Bronchial epithelial cell (primary cell): ENCODE results near the gene UHMK1. TPM values are rescaled to one million over a fixed set of nuclear protein-coding genes. Genes with fewer than 3 reads are reported as not detected.
"Not testable (repeated sequence)": the region's sequence is repeated elsewhere in the genome, so short reads cannot be mapped to it uniquely, and the experiment has no call there.

Experiments
- DNase-seq: peaks from one replicate; pipeline ENCODE4 v3.0.0-alpha.2; 2010; ENCODE audit warnings: low read depth
- FAIRE-seq: peaks from 2 replicates; lab custom pipeline; 2011; peaks lifted over from hg19 to GRCh38; lab: Jason Lieb, UNC
- H3K27me3 ChIP-seq: 2 replicates; pipeline ENCODE4 v1.5.1; 2011; ENCODE audit warnings: low read length; ENCODE audit not compliant: control insufficient read depth, insufficient read depth
- H3K36me3 ChIP-seq: 2 replicates; pipeline ENCODE4 v1.5.1; 2011; ENCODE audit warnings: low read length; ENCODE audit not compliant: control insufficient read depth, insufficient read depth
- H3K4me3 ChIP-seq: 2 replicates; pipeline ENCODE4 v1.5.1; 2011; ENCODE audit warnings: mild to moderate bottlenecking, low read depth, low read length, control low read depth
- total RNA-seq: library from RNA; depleted of rRNA; stranded (reverse); fragments of >200 nt; gene quantifications from 2 replicates; pipeline ENCODE4 v1.2.1, GENCODE V29; 2014
- TF ChIP-seq, protein P1 (sequence below): IDR thresholded peaks from 2 replicates; pipeline ENCODE4 v1.5.1; 2011; ENCODE audit warnings: mild to moderate bottlenecking, moderate library complexity, low read length, control low read depth, inconsistent platforms; ENCODE audit not compliant: insufficient read depth, severe bottlenecking

Gene UHMK1, protein sequence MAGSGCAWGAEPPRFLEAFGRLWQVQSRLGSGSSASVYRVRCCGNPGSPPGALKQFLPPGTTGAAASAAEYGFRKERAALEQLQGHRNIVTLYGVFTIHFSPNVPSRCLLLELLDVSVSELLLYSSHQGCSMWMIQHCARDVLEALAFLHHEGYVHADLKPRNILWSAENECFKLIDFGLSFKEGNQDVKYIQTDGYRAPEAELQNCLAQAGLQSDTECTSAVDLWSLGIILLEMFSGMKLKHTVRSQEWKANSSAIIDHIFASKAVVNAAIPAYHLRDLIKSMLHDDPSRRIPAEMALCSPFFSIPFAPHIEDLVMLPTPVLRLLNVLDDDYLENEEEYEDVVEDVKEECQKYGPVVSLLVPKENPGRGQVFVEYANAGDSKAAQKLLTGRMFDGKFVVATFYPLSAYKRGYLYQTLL
- total RNA-seq: 48.7 and 55.8 TPM in 2 replicates

DNA sequence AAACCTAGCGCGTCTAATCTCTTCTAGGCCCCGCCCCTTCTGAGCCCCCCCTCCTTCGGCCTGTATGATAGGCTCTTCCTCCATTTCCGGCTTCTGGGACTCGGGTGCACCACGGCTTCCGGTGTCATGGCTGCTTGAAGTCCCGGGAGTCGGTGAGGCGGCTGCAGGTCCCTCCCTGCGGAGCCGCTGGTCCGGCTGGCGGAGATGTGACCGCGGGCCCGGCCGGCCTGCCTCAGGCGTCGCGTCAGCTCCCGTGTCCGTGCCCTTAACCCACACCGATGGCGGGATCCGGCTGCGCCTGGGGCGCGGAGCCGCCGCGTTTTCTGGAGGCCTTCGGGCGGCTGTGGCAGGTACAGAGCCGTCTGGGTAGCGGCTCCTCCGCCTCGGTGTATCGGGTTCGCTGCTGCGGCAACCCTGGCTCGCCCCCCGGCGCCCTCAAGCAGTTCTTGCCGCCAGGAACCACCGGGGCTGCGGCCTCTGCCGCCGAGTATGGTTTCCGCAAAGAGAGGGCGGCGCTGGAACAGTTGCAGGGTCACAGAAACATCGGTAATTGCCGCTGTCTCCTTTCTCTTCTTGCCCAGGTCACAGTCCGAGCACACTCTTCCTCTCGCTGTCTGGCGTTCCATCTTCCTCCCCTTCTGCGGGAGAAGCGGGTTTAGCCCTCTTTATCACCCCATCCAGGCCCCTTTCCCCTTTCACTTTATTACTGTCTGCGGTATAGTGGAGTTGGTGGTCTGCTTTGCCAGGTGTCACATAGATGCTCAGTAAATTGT lies at the start of gene UHMK1:
Gene UHMK1, plus strand, starts transcription at position 96 of the 773 bp plus-strand sequence. Its CDS starts 183 bp downstream, at position 279.
- H3K4me3 ChIP-seq: peak within 1 kb of the TSS; percentile 97
- peaks cover 1% of the 10 kb centered on the region for H3K36me3 ChIP-seq
- FAIRE-seq (no peak), DNase-seq (peak; percentile 80)
- no peaks in the 10 kb centered on the region for H3K27me3 ChIP-seq
- TF ChIP-seq, protein P1, sequence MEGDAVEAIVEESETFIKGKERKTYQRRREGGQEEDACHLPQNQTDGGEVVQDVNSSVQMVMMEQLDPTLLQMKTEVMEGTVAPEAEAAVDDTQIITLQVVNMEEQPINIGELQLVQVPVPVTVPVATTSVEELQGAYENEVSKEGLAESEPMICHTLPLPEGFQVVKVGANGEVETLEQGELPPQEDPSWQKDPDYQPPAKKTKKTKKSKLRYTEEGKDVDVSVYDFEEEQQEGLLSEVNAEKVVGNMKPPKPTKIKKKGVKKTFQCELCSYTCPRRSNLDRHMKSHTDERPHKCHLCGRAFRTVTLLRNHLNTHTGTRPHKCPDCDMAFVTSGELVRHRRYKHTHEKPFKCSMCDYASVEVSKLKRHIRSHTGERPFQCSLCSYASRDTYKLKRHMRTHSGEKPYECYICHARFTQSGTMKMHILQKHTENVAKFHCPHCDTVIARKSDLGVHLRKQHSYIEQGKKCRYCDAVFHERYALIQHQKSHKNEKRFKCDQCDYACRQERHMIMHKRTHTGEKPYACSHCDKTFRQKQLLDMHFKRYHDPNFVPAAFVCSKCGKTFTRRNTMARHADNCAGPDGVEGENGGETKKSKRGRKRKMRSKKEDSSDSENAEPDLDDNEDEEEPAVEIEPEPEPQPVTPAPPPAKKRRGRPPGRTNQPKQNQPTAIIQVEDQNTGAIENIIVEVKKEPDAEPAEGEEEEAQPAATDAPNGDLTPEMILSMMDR: no peak

DNA sequence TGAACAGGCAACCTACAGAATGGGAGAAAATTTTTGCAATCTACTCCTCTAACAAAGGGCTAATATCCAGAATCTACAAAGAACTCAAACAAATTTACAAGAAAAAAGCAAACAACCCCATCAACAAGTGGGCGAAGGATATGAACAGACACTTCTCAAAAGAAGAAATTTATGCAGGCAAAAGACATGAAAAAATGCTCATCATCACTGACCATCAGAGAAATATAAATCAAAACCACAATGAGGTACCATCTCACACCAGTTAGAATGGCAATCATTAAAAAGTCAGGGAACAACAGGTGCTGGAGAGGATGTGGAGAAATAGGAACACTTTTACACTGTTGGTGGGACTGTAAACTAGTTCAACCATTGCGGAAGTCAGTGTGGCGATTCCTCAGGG lies 43.3 kb upstream of the UHMK1 start:
- H3K27me3 ChIP-seq, DNase-seq, H3K4me3 ChIP-seq, FAIRE-seq, H3K36me3 ChIP-seq: not testable (repeated sequence)

DNA sequence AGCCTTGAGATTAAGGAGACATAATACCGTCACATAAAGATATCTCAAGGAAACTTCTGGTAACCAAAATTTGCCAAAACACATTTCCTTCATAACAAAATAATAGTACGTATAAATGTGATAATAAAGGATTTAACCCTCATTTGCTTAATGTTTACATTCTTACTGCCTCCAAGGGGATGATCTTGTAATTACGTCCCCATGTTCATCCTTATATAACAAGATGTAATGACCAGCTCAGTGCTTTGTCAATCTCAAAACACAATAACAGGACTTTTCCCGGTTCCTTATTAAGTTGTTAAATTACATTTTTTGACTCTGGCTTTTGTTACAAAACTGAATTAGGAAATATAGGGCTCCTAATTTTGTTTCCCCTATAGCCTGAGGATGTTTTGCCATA lies 41.3 kb upstream of the UHMK1 start:
- DNase-seq (no peak), FAIRE-seq (no peak)
- Histone ChIP-seq H3K36me3 (no peaks in the 10 kb centered on the region), H3K27me3 (no peaks in the 10 kb centered on the region), H3K4me3 (no peak overlapping the region)
- TF ChIP-seq, protein P1: no peak

DNA sequence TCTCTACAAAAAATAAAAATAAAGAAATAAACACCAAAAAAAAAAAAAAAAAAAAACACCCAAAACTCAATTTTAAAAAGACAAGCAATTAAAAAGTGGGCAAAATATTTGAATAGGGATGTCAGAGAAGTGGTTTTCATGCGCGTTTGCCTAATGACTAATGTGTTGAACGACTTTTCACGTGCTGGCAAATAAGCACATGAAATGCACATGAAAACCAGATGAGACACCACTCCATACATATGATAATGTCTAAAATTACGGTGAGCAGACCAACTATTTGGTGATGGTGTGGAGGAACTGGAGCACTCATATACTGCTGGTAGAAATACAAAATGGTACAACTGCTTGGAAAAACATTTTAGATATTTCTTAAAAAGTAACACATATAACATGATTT lies 39.4 kb upstream of the UHMK1 start:
- FAIRE-seq: no peak
- DNase-seq: no peak
- TF ChIP-seq, protein P1: no peak

DNA sequence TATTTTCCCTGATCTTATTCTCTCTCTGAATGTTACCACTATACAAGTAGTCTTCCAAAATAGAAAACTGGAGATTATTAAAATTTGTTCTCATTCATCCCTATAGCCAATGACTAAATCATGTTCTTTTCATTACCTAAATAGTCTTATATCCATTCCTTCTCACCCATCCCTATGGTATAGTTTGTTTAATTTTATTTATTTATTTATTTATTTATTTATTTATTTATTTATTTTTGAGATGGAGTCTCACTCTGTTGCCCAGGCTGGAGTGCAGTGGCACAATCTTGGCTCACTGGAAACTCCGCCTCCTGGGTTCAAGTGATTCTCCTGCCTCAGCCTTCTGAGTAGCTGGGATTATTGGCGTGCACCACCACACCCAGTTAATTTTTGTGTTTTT lies 35.2 kb upstream of the UHMK1 start:
- not testable (repeated sequence) for DNase-seq, FAIRE-seq, H3K27me3 ChIP-seq, H3K4me3 ChIP-seq, H3K36me3 ChIP-seq

More for the DNA sequence above, 39.4 kb upstream of the UHMK1 start:
- no peaks in the 10 kb centered on the region for H3K36me3 ChIP-seq
- H3K27me3 ChIP-seq: no peaks in the 10 kb centered on the region
- H3K4me3 ChIP-seq: no peak overlapping the region

DNA sequence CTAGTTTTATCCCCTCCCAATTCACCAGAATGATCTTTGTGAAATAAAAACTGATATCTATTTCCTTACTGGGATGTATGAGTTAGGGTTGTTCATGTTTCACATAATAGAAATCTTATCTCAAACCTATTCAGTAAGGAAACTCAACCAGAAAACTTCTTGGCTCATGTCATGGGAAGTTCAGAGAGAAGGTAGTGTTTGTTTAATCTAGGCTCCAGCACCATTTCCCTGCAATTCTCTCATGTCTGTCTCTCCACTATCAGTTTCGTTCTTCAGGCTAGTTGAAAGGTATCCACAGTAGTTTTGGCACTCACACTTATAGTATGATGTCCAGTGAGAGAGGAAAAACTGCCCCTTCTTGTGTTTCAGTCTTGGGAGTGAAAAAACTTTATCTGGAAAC lies 34.6 kb upstream of the UHMK1 start:
- Histone ChIP-seq H3K36me3 (no peaks in the 10 kb centered on the region), H3K4me3 (no peak overlapping the region), H3K27me3 (peaks cover 2% of the 10 kb centered on the region)
- TF ChIP-seq, protein P1: no peak
- FAIRE-seq (no peak), DNase-seq (no peak)
